Prostate gland (tissue), 2 donors: ENCODE results near the gene GRID1. TPM values are rescaled to one million over a fixed set of nuclear protein-coding genes. Genes with fewer than 3 reads are reported as not detected.

Experiments used
- DNase-seq: peaks from one replicate; pipeline ENCODE4 v3.0.0-alpha.2; 2019; ENCODE audit warnings: low spot score
- H3K27ac ChIP-seq, 2 donors: fragments of 200-600 bp; sonication (generic); 2 replicates each; pipeline ENCODE4 v1.5.1; 2017 to 2019
- H3K27me3 ChIP-seq: fragments of 200-600 bp; sonication (generic); replicated peaks from 2 replicates; pipeline ENCODE4 v1.5.1; 2019; ENCODE audit not compliant: insufficient read depth
- H3K36me3 ChIP-seq, 2 donors: fragments of 200-600 bp; sonication (generic); 1 replicate in 1 of 2; 2 replicates in 1 of 2; pipeline versions ENCODE4 v1.5.1 to v1.8.1; 2017 to 2019
- H3K4me1 ChIP-seq: fragments of 200-600 bp; sonication (generic); replicated peaks from 2 replicates; pipeline ENCODE4 v1.5.1; 2019
- H3K4me3 ChIP-seq, 2 donors: fragments of 200-600 bp; sonication (generic); 2 replicates each; pipeline ENCODE4 v1.5.1; 2017 to 2019
- H3K9me3 ChIP-seq: fragments of 200-600 bp; sonication (generic); 2 replicates; pipeline ENCODE4 v1.5.1; 2017
- POLR2A ChIP-seq: fragments of 450-650 bp; IDR thresholded peaks from one replicate; pipeline ENCODE4 v1.6.1; 2016; ENCODE audit warnings: antibody characterized with exemption, mild to moderate bottlenecking
- POLR2AphosphoS5 ChIP-seq: sonication (generic); formaldehyde crosslinking; IDR thresholded peaks from one replicate; pipeline ENCODE4 v1.6.1; 2017; ENCODE audit warnings: antibody characterized with exemption
- WGBS: methylation state at CpG from one replicate; pipeline ENCODE4 v1.1.5; 2018; 5-methylcytosine and 5-hydroxymethylcytosine counted together
- intact Hi-C: fragments of 100-400 bp; cut with DNase I; formaldehyde crosslinking; loops from one replicate; pipeline ENCODE4 v1.14.2; 2022
- total RNA-seq, 2 donors: library from RNA; depleted of rRNA; stranded (reverse); fragments of >200 nt; gene quantifications; one replicate each; pipeline ENCODE4 v1.1.0, GENCODE V29; 2016
- TF ChIP-seq, protein P1 (sequence below), 4 experiments: fragments of 200-600 bp in 2 of 4; fragments of 450-650 bp in 2 of 4; sonication (generic) in 2 of 4; IDR thresholded peaks; 1 replicate in 3 of 4; 2 replicates in 1 of 4; pipeline ENCODE4 v1.5.1; 2016 to 2019; ENCODE audit warnings: antibody characterized with exemption in 4 of 4, mild to moderate bottlenecking in 2 of 4, moderate library complexity in 2 of 4

Gene GRID1
- total RNA-seq, 2 donors from 2014 or later: 1.0 to 10.0 TPM

GRCh38 chr10:86353506-86354485, 12.8 kb downstream of the GRID1 start:
- Histone ChIP-seq H3K9me3 (no peaks in the 10 kb centered on the region), H3K27ac (no peak overlapping the region), H3K4me1 (no peaks in the 10 kb centered on the region), H3K27me3 (no peaks in the 10 kb centered on the region), H3K4me3 (no peak overlapping the region), H3K36me3 (no peaks in the 10 kb centered on the region)
- intact Hi-C loops: no loop called here
- no peak for DNase-seq
- 94% methylated on average over 18 of the region's 18 CpGs for WGBS
- TF ChIP-seq POLR2A (no peak), POLR2AphosphoS5 (no peak)
- TF ChIP-seq, protein P1, sequence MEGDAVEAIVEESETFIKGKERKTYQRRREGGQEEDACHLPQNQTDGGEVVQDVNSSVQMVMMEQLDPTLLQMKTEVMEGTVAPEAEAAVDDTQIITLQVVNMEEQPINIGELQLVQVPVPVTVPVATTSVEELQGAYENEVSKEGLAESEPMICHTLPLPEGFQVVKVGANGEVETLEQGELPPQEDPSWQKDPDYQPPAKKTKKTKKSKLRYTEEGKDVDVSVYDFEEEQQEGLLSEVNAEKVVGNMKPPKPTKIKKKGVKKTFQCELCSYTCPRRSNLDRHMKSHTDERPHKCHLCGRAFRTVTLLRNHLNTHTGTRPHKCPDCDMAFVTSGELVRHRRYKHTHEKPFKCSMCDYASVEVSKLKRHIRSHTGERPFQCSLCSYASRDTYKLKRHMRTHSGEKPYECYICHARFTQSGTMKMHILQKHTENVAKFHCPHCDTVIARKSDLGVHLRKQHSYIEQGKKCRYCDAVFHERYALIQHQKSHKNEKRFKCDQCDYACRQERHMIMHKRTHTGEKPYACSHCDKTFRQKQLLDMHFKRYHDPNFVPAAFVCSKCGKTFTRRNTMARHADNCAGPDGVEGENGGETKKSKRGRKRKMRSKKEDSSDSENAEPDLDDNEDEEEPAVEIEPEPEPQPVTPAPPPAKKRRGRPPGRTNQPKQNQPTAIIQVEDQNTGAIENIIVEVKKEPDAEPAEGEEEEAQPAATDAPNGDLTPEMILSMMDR (IDR thresholded peaks at IDR 0.05): no peak

- Histone ChIP-seq H3K9me3 (no peaks in the 10 kb centered on the region), H3K36me3 (no peaks in the 10 kb centered on the region), H3K4me1 (no peaks in the 10 kb centered on the region), H3K4me3 (no peak overlapping the region), H3K27me3 (no peaks in the 10 kb centered on the region), H3K27ac (no peak overlapping the region)
- DNase-seq: no peak
- WGBS: 74% methylated on average over 6 of the region's 6 CpGs
- TF ChIP-seq POLR2A (no peak), POLR2AphosphoS5 (no peak)
- TF ChIP-seq, protein P1 (IDR thresholded peaks at IDR 0.05): no peak
- intact Hi-C loops: no loop called here
Observed at GRCh38 chr10:86350897-86351296, 15.7 kb downstream of the GRID1 start.

DNA sequence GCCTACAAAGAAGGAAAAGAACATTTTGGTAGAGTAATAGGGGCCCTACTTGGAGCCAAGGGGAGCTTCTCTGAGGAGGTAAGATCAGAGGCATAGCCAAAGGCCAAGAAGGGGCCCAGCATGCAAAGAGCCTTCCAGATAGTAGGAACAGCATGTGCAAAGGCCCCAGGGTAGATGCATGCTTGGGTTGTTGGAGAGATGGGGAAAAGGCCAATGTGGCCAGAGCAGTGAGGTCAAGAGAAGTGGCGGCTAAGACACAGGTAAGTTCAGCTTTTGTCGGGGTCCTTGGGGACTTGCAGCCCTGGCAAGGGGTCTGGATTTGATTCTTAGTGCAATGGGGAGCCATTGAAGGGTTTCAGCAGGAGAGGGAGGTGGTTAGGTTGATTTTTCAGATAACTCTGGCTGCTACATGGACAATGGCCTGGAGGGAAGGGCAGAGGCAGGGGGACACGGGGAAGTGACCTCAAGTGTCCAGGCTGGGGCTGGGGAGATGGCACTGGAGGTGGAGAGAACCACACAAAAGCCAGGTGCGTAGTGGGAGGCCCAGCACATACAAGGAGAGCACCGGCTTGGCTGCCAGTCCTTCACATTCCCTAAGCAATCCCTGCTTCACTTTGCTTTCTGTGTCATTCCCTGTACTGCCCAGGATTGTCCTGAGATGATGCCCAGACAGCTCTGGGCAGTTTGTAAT, 16.5 kb downstream of the GRID1 start:
- H3K27me3 ChIP-seq: no peaks in the 10 kb centered on the region
- 86% methylated on average over 5 of the region's 5 CpGs for WGBS
- TF ChIP-seq POLR2AphosphoS5: no peak
- TF ChIP-seq POLR2A: no peak
- TF ChIP-seq, protein P1 (IDR thresholded peaks at IDR 0.05): no peak
- H3K27ac ChIP-seq: no peak overlapping the region
- no peaks in the 10 kb centered on the region for H3K9me3 ChIP-seq
- H3K4me1 ChIP-seq: no peaks in the 10 kb centered on the region
- no peak for DNase-seq
- intact Hi-C loops: no loop called here
- no peak overlapping the region for H3K4me3 ChIP-seq
- H3K36me3 ChIP-seq: no peaks in the 10 kb centered on the region

- TF ChIP-seq, protein P1 (IDR thresholded peaks at IDR 0.05): no peak
- TF ChIP-seq POLR2AphosphoS5 (no peak), POLR2A (no peak)
- 47% methylated on average over 3 of the region's 3 CpGs for WGBS
- Histone ChIP-seq H3K27ac (no peak overlapping the region), H3K27me3 (no peaks in the 10 kb centered on the region), H3K36me3 (no peaks in the 10 kb centered on the region), H3K9me3 (no peaks in the 10 kb centered on the region), H3K4me3 (no peak overlapping the region), H3K4me1 (no peaks in the 10 kb centered on the region)
- intact Hi-C loops: no loop called here
- DNase-seq: no peak
Observed at GRCh38 chr10:86349474-86349873, 17.1 kb downstream of the GRID1 start.
